Small intestine (tissue), 7 donors: ENCODE results near the gene SLC9C2. TPM values are rescaled to one million over a fixed set of nuclear protein-coding genes. Genes with fewer than 3 reads are reported as not detected.
A peak's percentile ranks its signal among the peaks of the same experiment; 100 is the strongest.
"Not testable (repeated sequence)": the region's sequence is repeated elsewhere in the genome, so short reads cannot be mapped to it uniquely, and the experiment has no call there.

Experiments used
- DNase-seq, 2 donors: peaks; one replicate each; pipeline versions ENCODE4 v3.0.0 to v3.0.0-alpha.2; 2013
- FAIRE-seq: peaks from 2 replicates; lab custom pipeline; 2012; peaks lifted over from hg19 to GRCh38; lab: Jason Lieb, UNC
- H3K27ac ChIP-seq, 3 donors: one replicate each; pipeline ENCODE4 v1.5.1; 2013; ENCODE audit warnings: low read length in 2 of 3, mild to moderate bottlenecking in 2 of 3, control low read depth in 1 of 3, inconsistent platforms in 1 of 3, low read depth in 1 of 3, moderate library complexity in 1 of 3
- H3K27me3 ChIP-seq, 3 donors: one replicate each; pipeline ENCODE4 v1.6.1; 2013; ENCODE audit warnings: low read length in 3 of 3, inconsistent platforms in 1 of 3; ENCODE audit not compliant: control insufficient read depth in 3 of 3, insufficient read depth in 3 of 3
- H3K36me3 ChIP-seq, 3 donors: one replicate each; pipeline ENCODE4 v1.6.1; 2013; ENCODE audit warnings: low read length in 3 of 3, inconsistent platforms in 1 of 3, low read depth in 1 of 3, mild to moderate bottlenecking in 1 of 3, moderate library complexity in 1 of 3; ENCODE audit not compliant: control insufficient read depth in 3 of 3, insufficient read depth in 2 of 3
- H3K4me1 ChIP-seq, 3 donors: one replicate each; pipeline ENCODE4 v1.6.1; 2013; ENCODE audit warnings: low read length in 2 of 3, inconsistent platforms in 1 of 3, low read depth in 1 of 3, mild to moderate bottlenecking in 1 of 3, moderate library complexity in 1 of 3; ENCODE audit not compliant: control insufficient read depth in 3 of 3, insufficient read depth in 2 of 3
- H3K4me3 ChIP-seq, 3 donors: one replicate each; pipeline ENCODE4 v1.5.1; 2013; ENCODE audit warnings: low read length in 3 of 3, control low read depth in 1 of 3, inconsistent platforms in 1 of 3, low read depth in 1 of 3, mild to moderate bottlenecking in 1 of 3, moderate library complexity in 1 of 3
- H3K9me3 ChIP-seq, 2 donors: one replicate each; pipeline ENCODE4 v1.6.1; 2013; ENCODE audit warnings: low read depth in 1 of 2, low read length in 1 of 2; ENCODE audit not compliant: control insufficient read depth in 2 of 2, insufficient read depth in 1 of 2
- WGBS, 3 donors: extraction: QIAGEN DNeasy Blood & Tissue Kit; methylation state at CpG; one replicate each; pipeline ENCODE4 v1.1.7; 2013; 5-methylcytosine and 5-hydroxymethylcytosine counted together
- polyA plus RNA-seq, 4 donors: library from polyadenylated mRNA; stranded (reverse) in 3 of 4; unstranded in 1 of 4; fragments of 200-250 nt in 3 of 4; fragments of 120-200 nt in 1 of 4; gene quantifications; one replicate each; pipeline versions ENCODE4 v1.2.1 to v1.2.3, GENCODE V29; 2013
- donor health status: healthy with polysubstance abuse.
- donor health status: control.
- donor health status: control.
- donor health status: Bipolar disorder and iron deficiency.
- donor health status: healthy.

The SLC9C2 gene
- polyA plus RNA-seq, 4 donors: 0.06 TPM; not detected in 3

DNA sequence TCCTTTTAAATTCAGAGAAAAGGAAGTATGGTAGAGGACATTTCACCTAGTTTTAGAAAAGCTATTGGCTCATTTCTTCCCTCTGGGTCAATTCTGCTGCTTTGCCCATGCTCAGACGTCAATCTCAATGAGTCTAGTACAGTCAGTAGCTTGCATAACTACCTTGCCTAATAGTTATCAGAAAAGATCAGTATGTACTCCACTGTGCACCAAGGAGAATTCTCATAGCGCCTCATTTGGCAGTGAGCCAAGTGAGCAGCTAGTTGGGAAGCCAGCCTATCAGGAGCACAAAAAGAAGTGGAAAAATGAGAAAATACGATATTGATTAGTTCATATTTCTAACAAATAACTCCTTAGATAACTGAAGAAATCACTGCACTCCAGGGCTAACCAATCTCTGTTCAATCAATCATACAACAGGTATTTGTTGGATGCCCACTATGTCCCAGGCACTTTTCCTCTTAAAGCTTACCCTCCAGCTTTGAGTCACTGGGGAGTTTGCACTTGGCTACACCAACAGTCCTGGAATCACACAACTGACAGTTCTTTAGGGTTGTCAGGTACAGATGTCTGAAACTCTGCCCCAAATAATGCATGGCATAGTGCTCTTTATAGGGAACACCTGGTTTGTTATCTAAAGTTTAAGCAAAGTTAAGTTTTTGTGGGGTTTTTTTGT lies 75.6 kb downstream of the SLC9C2 start:
- Histone ChIP-seq H3K4me1 (no peaks in the 10 kb centered on the region), H3K4me3 (no peak overlapping the region), H3K27me3 (no peaks in the 10 kb centered on the region), H3K36me3 (no peaks in the 10 kb centered on the region), H3K27ac (no peak overlapping the region), H3K9me3 (no peaks in the 10 kb centered on the region)
- 38 to 50% (median 43%) methylated on average over 3 of the region's 3 CpGs for WGBS, 3 donors
- FAIRE-seq (no peak), DNase-seq (peak in 1 of 2 donors; percentile 38)

DNA sequence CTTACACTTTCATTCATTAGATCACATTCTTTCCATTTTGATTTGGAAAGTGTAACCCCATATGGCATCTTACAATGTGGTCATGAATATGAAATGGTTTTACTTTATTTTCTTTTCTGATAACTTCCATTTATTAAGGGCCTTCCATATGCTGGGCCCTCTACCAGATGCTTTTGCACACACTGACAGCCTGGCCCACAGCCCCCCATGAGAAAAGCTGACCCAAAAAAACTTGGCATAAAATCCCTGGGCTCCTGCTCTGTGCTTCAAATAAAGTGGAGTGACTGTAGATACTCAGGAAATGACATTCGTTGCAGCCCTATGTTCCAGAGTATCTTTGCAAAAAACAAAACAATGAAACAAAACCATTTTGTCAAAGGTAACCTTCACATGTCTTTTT lies 76.9 kb downstream of the SLC9C2 start:
- FAIRE-seq (no peak), DNase-seq (no peak)

DNA sequence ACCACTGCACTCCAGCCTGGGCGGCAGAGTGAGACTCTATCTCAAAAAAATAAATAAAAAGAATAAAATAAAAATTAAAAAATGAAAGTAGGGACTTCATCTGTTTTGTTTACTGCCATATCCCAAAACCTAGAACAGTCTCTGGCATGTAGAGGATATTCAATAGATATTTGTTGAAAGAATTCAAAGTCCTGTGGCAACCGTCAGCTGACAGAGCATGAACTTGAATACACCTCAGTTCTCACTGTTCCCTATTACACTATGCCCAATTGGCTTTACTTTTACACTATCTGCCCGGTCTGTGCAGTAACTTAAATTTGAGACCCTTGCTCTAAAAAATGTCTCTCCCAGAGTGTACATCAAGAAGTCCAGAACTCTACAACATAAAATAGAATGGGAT lies 79.5 kb downstream of the SLC9C2 start:
- Histone ChIP-seq H3K9me3 (no peaks in the 10 kb centered on the region), H3K4me1 (no peaks in the 10 kb centered on the region), H3K27me3 (no peaks in the 10 kb centered on the region), H3K27ac (no peak overlapping the region), H3K4me3 (no peak overlapping the region), H3K36me3 (no peaks in the 10 kb centered on the region)
- DNase-seq (no peak), FAIRE-seq (no peak)
- 66 to 90% (median 90%) methylated on average over 3 of the region's 3 CpGs for WGBS, 3 donors

More for the DNA sequence above, 76.9 kb downstream of the SLC9C2 start:
- H3K27me3 ChIP-seq: no peaks in the 10 kb centered on the region
- H3K36me3 ChIP-seq: no peaks in the 10 kb centered on the region
- 56 to 79% (median 67%) methylated on average over 1 of the region's 1 CpG for WGBS, 3 donors
- no peak overlapping the region for H3K4me3 ChIP-seq
- no peak overlapping the region for H3K27ac ChIP-seq
- H3K4me1 ChIP-seq: no peaks in the 10 kb centered on the region
- H3K9me3 ChIP-seq: no peaks in the 10 kb centered on the region

DNA sequence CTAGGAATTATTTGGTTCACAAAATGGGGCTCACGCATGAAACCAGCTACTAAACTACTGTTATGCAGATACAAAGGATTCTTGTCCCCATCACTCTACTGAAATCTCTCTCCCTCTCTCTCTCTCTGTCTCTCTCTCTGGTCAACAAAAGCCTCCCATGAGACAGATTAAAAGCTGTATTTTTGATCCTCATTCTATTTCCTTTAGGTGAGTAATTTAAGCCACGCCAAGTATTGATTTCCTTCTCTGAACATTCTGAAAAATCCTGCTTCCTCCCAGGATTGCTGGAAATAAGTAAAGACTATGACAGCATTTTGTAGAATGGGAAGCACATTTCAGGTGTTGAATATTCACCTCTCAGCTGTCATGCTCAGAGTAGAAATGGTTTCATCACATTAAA lies 82.1 kb downstream of the SLC9C2 start:
- H3K9me3 ChIP-seq: no peaks in the 10 kb centered on the region
- no peak for FAIRE-seq
- no peak for DNase-seq
- no peaks in the 10 kb centered on the region for H3K27me3 ChIP-seq
- no peak overlapping the region for H3K4me3 ChIP-seq
- no peaks in the 10 kb centered on the region for H3K36me3 ChIP-seq
- no peak overlapping the region for H3K27ac ChIP-seq
- 73 to 79% (median 75%) methylated on average over 2 of the region's 2 CpGs for WGBS, 3 donors
- no peaks in the 10 kb centered on the region for H3K4me1 ChIP-seq

DNA sequence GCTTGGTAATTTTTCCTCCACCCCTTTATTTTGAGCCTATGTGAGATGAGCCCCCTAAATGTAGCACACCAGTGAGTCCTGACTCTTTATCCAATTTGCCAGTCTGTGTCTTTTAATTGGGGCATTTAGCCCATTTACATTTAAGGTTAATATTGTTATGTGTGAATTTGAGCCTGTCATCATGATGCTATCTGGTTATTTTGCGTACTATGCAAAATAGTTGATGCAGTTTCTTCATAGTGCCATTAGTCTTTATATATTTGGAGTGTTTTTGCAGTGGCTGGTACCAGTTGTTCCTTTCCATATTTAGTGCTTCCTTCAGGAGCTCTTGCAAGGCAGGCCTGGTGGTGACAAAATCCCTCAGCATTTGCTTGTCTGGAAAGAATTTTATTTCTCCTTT lies 88.4 kb downstream of the SLC9C2 start:
- H3K9me3 ChIP-seq, H3K4me3 ChIP-seq, H3K27me3 ChIP-seq, H3K36me3 ChIP-seq, H3K4me1 ChIP-seq, H3K27ac ChIP-seq, FAIRE-seq, DNase-seq: not testable (repeated sequence)
- WGBS, 3 donors: 83 to 97% (median 94%) methylated on average over 1 of the region's 1 CpG

DNA sequence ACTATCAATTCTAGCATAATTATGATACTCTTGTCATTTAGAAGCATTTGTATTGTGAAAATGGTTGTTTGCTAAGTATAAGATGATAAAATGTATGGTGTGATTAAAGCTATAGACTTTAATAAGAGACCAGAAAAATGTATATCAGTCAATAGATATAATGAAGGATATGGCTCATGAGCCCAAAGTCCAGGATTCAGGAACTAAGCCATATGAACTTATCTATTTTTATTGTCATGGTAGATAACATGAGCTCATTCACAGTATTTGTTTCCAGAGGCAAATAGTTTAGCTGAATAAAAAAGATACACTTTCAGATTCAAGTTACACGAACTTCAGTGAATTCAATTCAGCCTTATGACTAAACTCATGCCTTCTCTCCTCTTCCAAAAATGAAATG lies 93.1 kb downstream of the SLC9C2 start:
- Histone ChIP-seq H3K27me3 (no peaks in the 10 kb centered on the region), H3K36me3 (no peaks in the 10 kb centered on the region), H3K9me3 (no peaks in the 10 kb centered on the region), H3K27ac (no peak overlapping the region), H3K4me3 (no peak overlapping the region), H3K4me1 (peaks cover 0 to 5% (median 0%) of the 10 kb centered on the region in 3 donors)
- FAIRE-seq (no peak), DNase-seq (peak; percentile 42 to 58)
- WGBS, 3 donors: 0 to 53% (median 5%) methylated on average over 1 of the region's 1 CpG

DNA sequence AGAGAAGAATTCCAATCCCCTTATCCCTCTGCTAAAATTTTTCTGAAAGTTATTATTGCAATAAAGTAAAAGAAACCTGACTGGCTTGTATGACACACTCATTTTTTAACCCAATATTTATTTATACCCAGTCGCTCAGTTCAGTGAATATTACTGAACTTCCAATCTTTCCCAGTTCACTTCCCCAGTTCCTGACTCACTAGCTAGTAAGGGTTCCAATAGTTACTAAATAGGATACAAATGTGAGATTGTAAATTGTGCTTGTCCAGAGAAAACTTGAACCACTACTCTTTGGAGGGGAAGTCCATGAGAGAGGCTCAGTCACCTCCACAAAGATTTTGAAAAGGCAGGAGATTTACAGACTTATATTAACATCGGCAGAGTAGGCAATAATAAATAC lies 94.3 kb downstream of the SLC9C2 start:
- WGBS, 3 donors: 81 to 88% (median 88%) methylated on average over 2 of the region's 2 CpGs
- Histone ChIP-seq H3K27me3 (peaks cover 0 to 2% (median 0%) of the 10 kb centered on the region in 3 donors), H3K9me3 (no peaks in the 10 kb centered on the region), H3K4me3 (no peak overlapping the region), H3K36me3 (no peaks in the 10 kb centered on the region), H3K27ac (no peak overlapping the region), H3K4me1 (peaks cover 0 to 5% (median 0%) of the 10 kb centered on the region in 3 donors)
- DNase-seq (no peak), FAIRE-seq (no peak)

DNA sequence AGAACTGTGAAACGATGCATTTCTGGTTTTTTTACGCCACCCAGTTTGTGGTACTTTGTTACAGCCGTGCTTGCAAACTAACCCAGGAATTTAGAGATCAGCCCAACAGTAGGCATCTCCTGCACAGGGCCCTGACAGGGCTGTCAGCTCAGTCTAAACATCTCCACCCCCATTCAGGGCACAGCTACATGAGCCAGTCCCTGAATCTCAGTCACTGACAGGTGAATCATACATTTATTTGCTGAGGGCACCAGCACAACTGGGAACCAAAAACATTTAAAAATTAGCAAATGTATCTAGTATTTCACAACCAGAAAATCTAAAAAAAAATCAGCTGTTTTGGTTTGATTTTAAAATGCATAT lies 95.0 kb downstream of the SLC9C2 start:
- no peaks in the 10 kb centered on the region for H3K36me3 ChIP-seq
- H3K27me3 ChIP-seq: peaks cover 0 to 2% (median 0%) of the 10 kb centered on the region in 3 donors
- H3K9me3 ChIP-seq: no peaks in the 10 kb centered on the region
- no peak overlapping the region for H3K27ac ChIP-seq
- DNase-seq: no peak
- H3K4me3 ChIP-seq: no peak overlapping the region
- 80 to 91% (median 88%) methylated on average over 3 of the region's 3 CpGs for WGBS, 3 donors
- peaks cover 0 to 5% (median 0%) of the 10 kb centered on the region in 3 donors for H3K4me1 ChIP-seq
- FAIRE-seq: no peak
